ENCODE measurements around the gene REC8. TPM values are rescaled to one million over a fixed set of nuclear protein-coding genes. Genes with fewer than 3 reads are reported as not detected.

REC8 gene
- total and polyA plus RNA-seq, 9 donors: 2.1 to 18.1 (median 10.7) TPM

DNA sequence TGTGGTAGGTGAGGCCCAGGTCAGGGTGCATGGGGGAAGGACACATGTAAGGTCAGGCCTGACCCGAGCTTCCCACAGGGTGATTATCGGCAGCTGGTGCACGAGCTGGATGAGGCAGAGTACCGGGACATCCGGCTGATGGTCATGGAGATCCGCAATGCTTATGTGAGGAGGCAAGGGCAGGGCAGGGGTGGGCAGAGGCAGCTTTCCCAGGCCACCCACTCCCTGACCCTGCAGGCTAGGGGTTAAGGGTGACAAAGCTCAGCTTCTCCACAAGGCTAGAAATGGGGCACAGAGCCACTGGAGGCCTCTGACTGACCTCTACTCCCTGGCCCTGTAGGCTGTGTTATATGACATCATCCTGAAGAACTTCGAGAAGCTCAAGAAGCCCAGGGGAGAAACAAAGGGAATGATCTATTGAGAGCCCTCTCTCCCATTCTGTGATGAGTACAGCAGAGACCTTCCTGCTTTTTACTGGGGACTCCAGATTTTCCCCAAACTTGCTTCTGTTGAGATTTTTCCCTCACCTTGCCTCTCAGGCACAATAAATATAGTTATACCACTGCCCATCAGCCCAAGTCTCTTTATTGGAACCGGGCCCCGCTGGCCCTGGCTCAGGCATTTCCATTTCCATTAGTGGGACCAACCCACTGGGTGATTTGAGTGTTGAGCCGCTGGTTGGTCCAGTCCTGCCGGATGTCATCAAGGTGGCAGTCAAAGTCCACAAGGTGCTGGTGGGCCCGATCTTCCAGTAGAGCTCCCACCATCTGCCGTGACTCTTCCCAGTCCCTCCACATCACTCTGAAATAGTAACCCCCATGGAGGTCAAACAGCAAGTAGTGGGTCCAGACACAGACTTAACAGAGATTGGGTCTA lies 33.2 kb upstream of the REC8 start:
- Histone ChIP-seq H3K4me3 (ENCODE audit: low read length) (no peak overlapping the region), H3K27me3 (ENCODE audit: control insufficient read depth, insufficient read depth, low read length) (no peaks in the 10 kb centered on the region), H3K27ac (ENCODE audit: low read length) (peak overlapping the region; percentile 55), H3K4me1 (ENCODE audit: control insufficient read depth, insufficient read depth, low read length) (peaks cover 51% of the 10 kb centered on the region), H3K36me3 (ENCODE audit: control insufficient read depth, insufficient read depth, low read length) (peaks cover 37% of the 10 kb centered on the region), H3K9me3 (replicated peaks; ENCODE audit: control insufficient read depth, low read depth, low read length) (no peaks in the 10 kb centered on the region)
- WGBS (ENCODE audit: insufficient coverage): 75% methylated on average over 5 of the region's 13 CpGs
- DNase-seq: no peak

DNA sequence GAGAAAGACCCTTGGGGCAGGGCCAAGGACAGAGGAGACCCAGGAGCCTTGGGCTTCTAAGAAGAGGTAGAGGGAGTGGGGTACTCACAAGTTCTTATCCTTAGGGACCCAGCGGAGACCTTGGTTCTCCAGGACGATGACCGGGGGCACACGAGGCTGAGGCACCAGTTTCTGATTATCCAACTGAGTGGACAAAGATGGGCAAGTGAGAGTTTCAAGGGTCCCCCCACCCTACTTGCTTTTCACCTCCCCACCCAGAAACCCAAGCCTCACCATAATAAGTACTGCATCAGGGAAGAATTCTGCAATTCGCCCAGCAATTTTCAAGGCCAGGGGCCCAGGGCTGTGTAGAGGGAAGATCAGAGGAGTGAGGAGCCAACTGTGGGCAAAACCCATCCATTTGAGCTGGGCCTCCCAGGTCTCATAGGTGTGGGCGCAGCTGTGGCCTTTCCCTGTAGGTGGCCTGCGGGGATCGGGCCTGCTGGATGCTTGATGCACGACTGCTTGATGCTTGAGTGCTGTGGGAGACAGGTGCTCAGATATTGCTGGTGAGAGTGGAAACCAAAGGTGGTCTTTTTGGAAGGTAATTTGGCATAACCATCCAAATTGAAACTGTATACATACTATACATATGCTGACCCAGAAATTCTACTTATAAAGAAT lies 32.5 kb upstream of the REC8 start:
- WGBS (ENCODE audit: insufficient coverage): 71% methylated on average over 1 of the region's 9 CpGs
- H3K4me3 ChIP-seq (ENCODE audit: low read length): no peak overlapping the region

GRCh38 chr14:24141097-24141880 lies 30.6 kb upstream of the REC8 start, which contains the start of gene EMC9:
TSS of gene EMC9 (minus strand) at chr14:24141591. CDS start at chr14:24141304, 287 bp downstream.
- Histone ChIP-seq H3K9me3 (replicated peaks; ENCODE audit: control insufficient read depth, low read depth, low read length) (no peaks in the 10 kb centered on the region), H3K27me3 (ENCODE audit: control insufficient read depth, insufficient read depth, low read length) (no peaks in the 10 kb centered on the region), H3K4me3 (ENCODE audit: low read length) (peak within 1 kb of the TSS; percentile 94), H3K36me3 (ENCODE audit: control insufficient read depth, insufficient read depth, low read length) (peaks cover 54% of the 10 kb centered on the region), H3K4me1 (ENCODE audit: control insufficient read depth, insufficient read depth, low read length) (peaks cover 60% of the 10 kb centered on the region), H3K27ac (ENCODE audit: low read length) (peak within 1 kb of the TSS; percentile 99)
- WGBS (ENCODE audit: insufficient coverage): under 1% methylated on average over 65 of the region's 65 CpGs
- peak; percentile 100 for DNase-seq

More for the DNA sequence above, 32.5 kb upstream of the REC8 start:
- Histone ChIP-seq H3K27ac (ENCODE audit: low read length) (peak overlapping the region; percentile 55), H3K36me3 (ENCODE audit: control insufficient read depth, insufficient read depth, low read length) (peaks cover 43% of the 10 kb centered on the region), H3K27me3 (ENCODE audit: control insufficient read depth, insufficient read depth, low read length) (no peaks in the 10 kb centered on the region), H3K4me1 (ENCODE audit: control insufficient read depth, insufficient read depth, low read length) (peaks cover 51% of the 10 kb centered on the region), H3K9me3 (replicated peaks; ENCODE audit: control insufficient read depth, low read depth, low read length) (no peaks in the 10 kb centered on the region)
- DNase-seq: no peak

GRCh38 chr14:24143511-24143910 lies 28.4 kb upstream of the REC8 start:
- H3K4me1 ChIP-seq (ENCODE audit: control insufficient read depth, insufficient read depth, low read length): peaks cover 49% of the 10 kb centered on the region
- no peaks in the 10 kb centered on the region for H3K27me3 ChIP-seq (ENCODE audit: control insufficient read depth, insufficient read depth, low read length)
- no peak overlapping the region for H3K4me3 ChIP-seq (ENCODE audit: low read length)
- no peaks in the 10 kb centered on the region for H3K9me3 ChIP-seq (replicated peaks; ENCODE audit: control insufficient read depth, low read depth, low read length)
- peaks cover 39% of the 10 kb centered on the region for H3K36me3 ChIP-seq (ENCODE audit: control insufficient read depth, insufficient read depth, low read length)
- H3K27ac ChIP-seq (ENCODE audit: low read length): no peak overlapping the region
- no CpG with 5 or more reads among the region's 2 CpGs for WGBS (ENCODE audit: insufficient coverage)
- no peak for DNase-seq

GRCh38 chr14:24144451-24144850 lies 27.4 kb upstream of the REC8 start:
- Histone ChIP-seq H3K27me3 (ENCODE audit: control insufficient read depth, insufficient read depth, low read length) (no peaks in the 10 kb centered on the region), H3K4me3 (ENCODE audit: low read length) (no peak overlapping the region), H3K36me3 (ENCODE audit: control insufficient read depth, insufficient read depth, low read length) (peaks cover 39% of the 10 kb centered on the region), H3K9me3 (replicated peaks; ENCODE audit: control insufficient read depth, low read depth, low read length) (no peaks in the 10 kb centered on the region), H3K4me1 (ENCODE audit: control insufficient read depth, insufficient read depth, low read length) (peaks cover 43% of the 10 kb centered on the region), H3K27ac (ENCODE audit: low read length) (no peak overlapping the region)
- no CpG with 5 or more reads among the region's 1 CpG for WGBS (ENCODE audit: insufficient coverage)
- DNase-seq: peak; percentile 1

DNA sequence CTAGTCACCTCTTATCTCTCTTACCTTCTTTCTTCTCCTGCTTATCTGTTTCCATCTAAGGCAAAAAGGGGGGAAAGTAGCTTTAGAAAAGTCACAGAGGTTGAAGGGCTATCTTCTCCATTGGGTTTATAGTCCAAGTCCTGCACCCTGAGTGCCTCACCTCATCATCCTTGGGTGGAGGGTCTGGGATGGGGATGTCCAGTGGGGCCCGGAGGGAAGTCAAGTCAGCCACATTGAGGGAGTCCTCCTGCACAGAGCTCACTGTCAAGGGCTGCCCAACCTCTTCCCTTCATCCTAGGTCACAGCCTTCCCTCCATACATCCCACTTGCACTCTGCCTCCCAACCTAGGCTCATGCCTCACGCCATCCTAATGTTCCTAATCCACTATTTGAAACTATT lies 26.7 kb upstream of the REC8 start:
- no peaks in the 10 kb centered on the region for H3K27me3 ChIP-seq (ENCODE audit: control insufficient read depth, insufficient read depth, low read length)
- peaks cover 44% of the 10 kb centered on the region for H3K36me3 ChIP-seq (ENCODE audit: control insufficient read depth, insufficient read depth, low read length)
- DNase-seq: no peak
- H3K27ac ChIP-seq (ENCODE audit: low read length): no peak overlapping the region
- H3K4me3 ChIP-seq (ENCODE audit: low read length): no peak overlapping the region
- H3K9me3 ChIP-seq (replicated peaks; ENCODE audit: control insufficient read depth, low read depth, low read length): no peaks in the 10 kb centered on the region
- WGBS (ENCODE audit: insufficient coverage): no CpG with 5 or more reads among the region's 2 CpGs
- peaks cover 38% of the 10 kb centered on the region for H3K4me1 ChIP-seq (ENCODE audit: control insufficient read depth, insufficient read depth, low read length)

DNA sequence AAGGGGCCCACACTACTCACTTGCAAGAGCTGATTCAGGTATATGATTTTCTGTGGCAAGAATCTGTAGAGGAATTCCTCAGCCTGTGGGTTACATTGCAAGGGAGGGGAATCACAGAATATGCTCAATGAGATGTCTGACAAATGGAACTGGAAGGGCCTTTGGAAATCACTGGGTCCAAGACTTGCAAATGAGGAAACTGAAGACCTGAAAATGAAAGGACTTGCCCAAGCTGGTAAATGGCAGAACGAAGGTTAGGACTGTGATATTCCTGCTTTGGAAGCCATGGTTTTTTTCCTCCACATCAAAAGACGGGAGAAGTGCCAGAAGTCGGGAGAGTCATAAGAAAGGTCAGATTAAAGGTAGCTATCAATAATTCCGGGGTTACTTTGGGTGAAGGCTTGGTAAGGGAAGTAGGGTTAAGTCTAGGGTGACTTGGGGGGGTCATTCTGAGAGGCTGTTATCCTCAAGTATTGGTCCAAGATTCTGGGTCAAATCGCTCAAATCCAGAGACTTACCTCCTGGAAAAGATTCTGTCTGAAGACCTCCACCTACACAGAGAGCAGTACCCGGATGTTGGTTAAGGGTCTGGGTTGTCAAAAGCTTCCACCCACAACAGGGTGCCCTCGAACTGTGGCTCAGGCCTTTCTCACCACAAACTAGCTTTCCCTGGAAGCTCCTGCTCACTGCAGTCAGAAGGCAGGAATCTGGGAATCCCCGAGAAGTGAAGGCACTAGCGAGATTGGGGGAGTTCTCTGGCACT lies 26.0 kb upstream of the REC8 start:
- no peaks in the 10 kb centered on the region for H3K27me3 ChIP-seq (ENCODE audit: control insufficient read depth, insufficient read depth, low read length)
- peaks cover 51% of the 10 kb centered on the region for H3K36me3 ChIP-seq (ENCODE audit: control insufficient read depth, insufficient read depth, low read length)
- 40% methylated on average over 1 of the region's 9 CpGs for WGBS (ENCODE audit: insufficient coverage)
- H3K4me3 ChIP-seq (ENCODE audit: low read length): peak overlapping the region; percentile 63
- DNase-seq: no peak
- H3K27ac ChIP-seq (ENCODE audit: low read length): peak overlapping the region; percentile 97
- no peaks in the 10 kb centered on the region for H3K9me3 ChIP-seq (replicated peaks; ENCODE audit: control insufficient read depth, low read depth, low read length)
- peaks cover 32% of the 10 kb centered on the region for H3K4me1 ChIP-seq (ENCODE audit: control insufficient read depth, insufficient read depth, low read length)

DNA sequence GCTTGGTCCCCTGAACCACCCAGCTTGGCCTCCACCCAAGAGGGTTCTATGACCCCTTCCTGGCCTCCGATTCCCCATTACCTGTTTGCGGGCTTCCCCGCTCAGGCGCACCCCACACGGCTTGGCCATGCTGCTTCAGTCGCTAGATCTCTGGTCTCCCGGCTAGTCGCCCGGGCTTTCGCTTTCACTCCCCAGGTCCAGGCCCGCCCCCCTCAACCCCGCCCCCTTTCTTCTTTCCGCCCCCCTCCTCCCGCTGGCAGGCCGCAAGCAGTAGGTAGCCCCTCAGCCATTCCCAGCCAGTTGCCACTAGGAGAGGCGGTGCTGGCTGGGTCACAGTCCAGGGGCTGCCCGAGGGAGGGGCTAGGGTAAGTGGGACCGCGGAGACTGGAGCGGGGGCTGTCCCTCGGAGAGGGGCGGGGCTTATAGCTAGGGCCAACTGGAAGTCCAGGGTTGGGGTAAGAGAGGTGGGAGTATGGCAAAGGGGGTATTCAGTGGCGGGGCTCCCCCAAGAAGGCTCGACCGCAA lies 25.4 kb upstream of the REC8 start, which contains the start of gene PSME2:
Gene PSME2 (minus strand): TSS at position 158 of the 525 bp plus-strand sequence. CDS start 29 bp downstream, at position 129.
- H3K27me3 ChIP-seq (ENCODE audit: control insufficient read depth, insufficient read depth, low read length): no peaks in the 10 kb centered on the region
- WGBS (ENCODE audit: insufficient coverage): 0% methylated on average over 16 of the region's 25 CpGs
- H3K9me3 ChIP-seq (replicated peaks; ENCODE audit: control insufficient read depth, low read depth, low read length): no peaks in the 10 kb centered on the region
- H3K4me1 ChIP-seq (ENCODE audit: control insufficient read depth, insufficient read depth, low read length): peaks cover 32% of the 10 kb centered on the region
- H3K4me3 ChIP-seq (ENCODE audit: low read length): peak within 1 kb of the TSS; percentile 63
- H3K27ac ChIP-seq (ENCODE audit: low read length): peak within 1 kb of the TSS; percentile 97
- peaks cover 57% of the 10 kb centered on the region for H3K36me3 ChIP-seq (ENCODE audit: control insufficient read depth, insufficient read depth, low read length)
- peak; percentile 98 for DNase-seq
